Limb (tissue), 2 donors: Measurements from ENCODE around the gene TMEM231.
"Not testable (repeated sequence)": the region's sequence is repeated elsewhere in the genome, so short reads cannot be mapped to it uniquely, and the experiment has no call there.

Source experiments
- DNase-seq, 2 donors: peaks; one replicate each; pipeline ENCODE4 v3.0.0-alpha.2; 2016; ENCODE audit errors: extremely low spot score in 2 of 2

Gene TMEM231, protein sequence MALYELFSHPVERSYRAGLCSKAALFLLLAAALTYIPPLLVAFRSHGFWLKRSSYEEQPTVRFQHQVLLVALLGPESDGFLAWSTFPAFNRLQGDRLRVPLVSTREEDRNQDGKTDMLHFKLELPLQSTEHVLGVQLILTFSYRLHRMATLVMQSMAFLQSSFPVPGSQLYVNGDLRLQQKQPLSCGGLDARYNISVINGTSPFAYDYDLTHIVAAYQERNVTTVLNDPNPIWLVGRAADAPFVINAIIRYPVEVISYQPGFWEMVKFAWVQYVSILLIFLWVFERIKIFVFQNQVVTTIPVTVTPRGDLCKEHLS

DNA sequence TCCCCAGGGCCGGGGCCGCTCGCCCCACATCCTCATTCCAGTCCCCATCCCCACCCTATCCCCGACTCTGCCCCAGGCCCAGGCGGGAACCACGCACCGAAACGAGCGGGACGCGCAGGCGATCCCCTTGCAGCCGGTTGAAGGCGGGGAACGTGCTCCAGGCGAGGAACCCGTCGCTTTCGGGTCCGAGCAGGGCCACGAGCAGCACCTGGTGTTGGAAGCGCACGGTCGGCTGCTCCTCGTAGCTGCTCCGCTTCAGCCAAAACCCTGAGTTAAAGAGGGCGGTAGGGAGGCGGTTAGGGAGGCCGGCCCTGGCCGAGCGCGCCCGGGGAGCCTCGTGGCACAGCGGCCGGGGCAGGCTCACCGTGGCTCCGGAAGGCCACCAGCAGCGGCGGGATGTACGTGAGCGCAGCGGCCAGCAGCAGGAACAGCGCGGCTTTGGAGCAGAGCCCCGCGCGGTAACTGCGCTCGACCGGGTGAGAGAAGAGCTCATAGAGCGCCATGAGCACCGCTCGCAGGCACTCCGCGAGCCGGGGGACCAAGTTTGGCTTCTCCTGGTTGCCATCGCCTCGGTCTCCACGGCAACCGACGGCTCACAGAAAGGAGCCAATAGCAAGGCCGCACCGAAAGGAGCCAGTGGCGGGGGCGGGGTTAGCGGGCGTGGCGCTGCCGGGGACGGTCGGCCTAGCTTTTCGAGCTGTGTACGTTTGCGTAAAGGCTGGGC is at the start of gene TMEM231:
TSS of gene TMEM231 (minus strand) at position 546 of the 724 bp plus-strand sequence. CDS start at position 503, 43 bp downstream.
- peak; percentile 96 to 97 for DNase-seq

DNA sequence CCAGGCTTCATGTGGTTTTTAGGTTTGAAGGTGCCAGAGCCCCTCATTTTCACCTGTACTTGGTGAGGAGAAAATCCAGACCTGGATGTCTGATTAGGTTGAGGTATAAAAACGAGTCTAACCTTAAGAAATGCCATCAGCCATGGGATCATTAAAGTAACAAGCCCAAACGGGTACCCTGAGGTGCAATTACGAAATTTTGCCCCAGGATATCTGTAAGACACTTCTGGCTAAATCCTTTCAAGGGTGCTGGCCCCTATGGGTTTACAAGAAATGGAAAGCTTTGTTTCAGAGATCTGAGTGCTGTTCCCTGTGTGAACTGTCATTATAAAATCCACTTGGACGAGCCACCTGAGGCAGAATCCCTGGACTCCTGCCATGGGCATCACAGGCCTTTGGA is 47.2 kb upstream of the TMEM231 start:
- no peak for DNase-seq

DNA sequence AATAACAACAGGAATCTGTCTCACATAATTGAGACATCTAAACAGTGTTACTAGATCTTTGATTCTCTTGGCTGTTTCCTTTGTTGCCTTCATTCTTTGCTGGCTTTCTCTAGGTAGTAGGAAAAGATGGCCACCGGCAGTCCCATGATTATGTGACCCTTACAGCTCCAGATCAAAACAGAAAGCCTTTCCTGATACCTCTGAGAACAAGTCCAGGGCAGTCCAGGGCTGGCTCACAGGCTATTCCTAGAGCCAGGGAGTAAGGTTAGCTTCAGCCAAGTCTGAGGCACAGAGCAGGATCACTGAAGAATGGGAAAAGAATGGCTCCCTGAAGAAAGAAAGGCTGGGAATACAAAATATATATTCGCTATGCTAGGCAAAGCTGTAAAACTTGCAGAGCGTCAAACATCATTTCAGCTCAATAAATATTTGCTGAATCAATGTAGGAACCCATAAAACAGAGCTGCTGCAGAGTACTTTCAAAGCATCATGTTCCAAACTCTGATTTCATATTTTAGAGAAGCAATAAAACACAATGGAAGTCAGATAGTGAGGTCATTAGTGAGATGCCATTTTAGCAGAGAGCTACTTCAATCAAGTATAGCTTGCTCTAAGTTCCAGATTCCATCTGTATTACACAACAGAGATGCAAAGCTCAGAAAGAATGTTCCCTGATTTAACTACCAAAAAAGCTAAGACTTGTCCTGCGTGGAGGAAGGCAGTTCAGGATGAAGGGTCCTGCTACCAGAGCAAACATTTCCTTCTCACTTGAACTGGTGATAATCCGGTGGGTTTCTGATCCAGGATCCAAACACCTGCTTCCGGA is 43.6 kb upstream of the TMEM231 start:
- no peak for DNase-seq

DNA sequence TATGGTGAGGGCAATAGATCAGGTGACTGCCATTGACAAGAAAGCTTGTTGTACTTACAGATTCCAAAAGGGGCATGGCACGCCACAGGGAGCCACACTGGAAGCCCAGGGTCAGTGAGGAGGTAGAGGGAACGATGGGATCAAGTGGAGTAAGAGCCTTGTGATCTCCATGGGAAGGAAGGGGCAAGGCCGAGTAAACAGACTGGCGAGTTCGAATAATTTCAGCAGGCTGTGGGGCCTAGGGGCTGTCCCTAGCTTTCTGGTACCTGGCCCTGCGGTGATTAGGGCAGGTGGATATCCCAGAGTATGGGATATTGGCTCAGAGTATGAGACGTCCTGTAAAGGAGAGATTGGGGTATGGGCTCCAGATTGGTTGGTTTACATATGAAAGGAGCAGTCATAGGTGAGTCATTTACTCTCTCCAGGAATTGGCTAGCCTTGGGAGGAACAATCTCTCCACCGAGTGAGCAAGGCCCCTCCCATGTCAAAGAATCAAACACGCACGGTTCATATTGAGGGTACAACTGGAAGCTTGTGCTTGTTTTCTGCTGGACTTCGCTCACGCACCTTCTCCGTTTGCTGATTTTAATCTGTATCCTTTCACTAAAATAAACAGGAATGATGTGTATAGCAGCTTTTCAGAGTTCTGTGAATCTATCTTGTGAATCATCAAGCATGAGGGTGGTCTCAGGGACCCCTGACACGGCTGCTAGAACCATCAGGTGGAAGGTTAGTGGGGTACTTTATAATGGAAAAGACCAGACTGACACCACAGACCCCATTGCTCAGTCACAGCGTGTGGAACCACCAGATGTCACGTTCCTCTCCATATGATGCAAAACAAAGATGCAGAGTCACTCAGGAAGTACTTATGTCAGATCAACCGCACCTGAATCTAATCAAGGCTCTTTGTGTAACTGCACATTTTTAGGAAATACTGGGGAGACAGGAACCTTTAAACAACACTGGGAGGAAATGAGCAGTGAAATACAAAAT is 38.1 kb upstream of the TMEM231 start:
- no peak for DNase-seq

DNA sequence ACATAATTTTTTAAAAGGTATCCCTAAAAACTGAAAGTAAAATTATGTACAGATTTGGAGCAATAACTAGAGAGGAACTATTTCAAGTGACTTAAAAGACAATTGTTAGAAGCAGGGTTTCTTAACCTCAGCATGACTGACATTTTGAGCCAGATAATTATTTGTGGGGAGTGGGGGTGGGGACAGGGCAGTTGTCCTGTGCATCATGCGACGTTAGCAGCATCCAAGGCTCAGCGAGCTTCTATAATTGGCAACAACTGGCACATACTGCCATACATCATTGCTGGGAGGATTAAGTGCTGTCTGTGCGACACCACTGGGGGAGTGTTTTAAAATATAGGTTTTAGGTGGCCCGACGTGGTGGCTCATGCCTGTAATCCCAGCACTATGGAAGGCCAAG is 37.3 kb upstream of the TMEM231 start:
- no peak for DNase-seq

DNA sequence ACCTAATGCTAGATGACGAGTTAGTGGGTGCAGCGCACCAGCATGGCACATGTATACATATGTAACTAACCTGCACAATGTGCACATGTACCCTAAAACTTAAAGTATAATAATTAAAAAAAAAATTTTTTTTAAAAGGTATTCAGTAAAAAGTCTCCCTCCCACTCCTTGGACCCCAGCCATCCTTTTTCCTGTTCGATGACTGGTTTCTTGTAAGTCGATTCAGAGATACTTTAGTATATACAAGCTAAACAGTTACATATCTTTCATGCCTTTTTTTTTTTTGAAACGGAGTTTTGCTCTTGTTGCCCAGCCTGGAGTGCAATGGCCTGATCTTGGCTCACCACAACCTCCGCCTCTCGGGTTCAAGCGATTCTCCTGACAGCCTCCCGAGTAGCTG is 35.9 kb upstream of the TMEM231 start:
- DNase-seq: not testable (repeated sequence)

DNA sequence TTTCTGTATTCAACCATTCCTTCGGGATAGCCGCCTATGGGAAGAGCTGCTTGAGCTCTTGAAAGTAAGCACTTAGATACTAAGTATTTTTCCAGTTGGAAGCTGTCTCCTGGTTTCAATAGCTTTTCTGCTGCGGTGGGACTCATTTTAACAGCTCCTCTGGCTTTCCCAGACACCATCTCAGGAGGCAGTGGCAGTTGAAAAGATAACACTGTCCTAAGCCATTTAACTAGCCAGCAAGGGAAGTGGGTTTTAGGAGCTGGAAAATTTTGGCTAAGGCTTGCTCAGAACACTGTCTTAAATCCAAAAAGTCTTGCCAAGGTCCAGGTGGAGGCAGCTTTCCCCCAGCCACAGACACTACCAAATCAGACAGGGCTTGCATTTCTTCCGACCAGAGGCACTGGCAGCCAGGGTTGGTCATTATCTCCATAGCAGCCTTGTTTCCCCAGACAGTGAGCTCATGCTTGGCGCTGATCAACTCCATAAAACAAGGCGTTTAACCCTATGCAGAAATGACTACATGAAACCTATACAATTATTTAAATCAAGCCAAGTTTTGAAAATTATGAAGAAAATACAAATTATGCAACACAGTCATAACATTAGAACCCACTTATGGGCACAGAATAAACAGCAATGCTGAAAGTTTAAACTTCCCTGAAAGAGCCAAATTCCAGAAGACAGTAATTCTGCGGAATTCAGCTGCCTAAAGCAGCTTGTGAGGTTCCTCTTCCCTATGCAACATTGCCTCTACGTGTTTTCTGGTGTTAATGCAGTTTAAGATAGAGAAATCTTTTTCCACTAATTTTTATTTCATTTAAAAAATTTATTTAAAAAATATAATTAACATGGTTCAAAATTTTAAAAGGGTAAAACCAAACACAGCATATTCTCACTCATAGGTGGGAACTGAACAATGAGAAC is 35.1 kb upstream of the TMEM231 start:
- peak; percentile 82 to 94 for DNase-seq

DNA sequence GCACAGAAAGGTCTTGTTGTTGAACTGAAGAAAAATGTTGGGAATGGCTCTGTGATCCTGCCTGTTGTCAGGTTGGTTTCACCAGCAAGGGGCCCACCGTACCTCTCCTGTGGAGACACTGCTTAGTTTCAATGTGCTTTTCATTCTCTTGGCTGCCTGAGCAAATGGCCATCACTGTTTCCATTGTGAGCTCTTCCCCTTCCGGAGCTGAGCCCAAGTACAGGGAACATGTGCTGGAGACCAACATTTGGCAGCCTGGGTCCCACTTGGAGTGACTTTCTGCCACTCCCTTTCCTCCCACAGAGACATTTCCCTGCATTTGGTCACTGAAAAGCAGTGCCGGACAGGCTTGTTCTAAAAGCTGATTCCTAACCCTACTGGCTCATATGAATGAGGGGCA is 33.3 kb upstream of the TMEM231 start:
- peak in 1 of 2 donors; percentile 57 for DNase-seq

DNA sequence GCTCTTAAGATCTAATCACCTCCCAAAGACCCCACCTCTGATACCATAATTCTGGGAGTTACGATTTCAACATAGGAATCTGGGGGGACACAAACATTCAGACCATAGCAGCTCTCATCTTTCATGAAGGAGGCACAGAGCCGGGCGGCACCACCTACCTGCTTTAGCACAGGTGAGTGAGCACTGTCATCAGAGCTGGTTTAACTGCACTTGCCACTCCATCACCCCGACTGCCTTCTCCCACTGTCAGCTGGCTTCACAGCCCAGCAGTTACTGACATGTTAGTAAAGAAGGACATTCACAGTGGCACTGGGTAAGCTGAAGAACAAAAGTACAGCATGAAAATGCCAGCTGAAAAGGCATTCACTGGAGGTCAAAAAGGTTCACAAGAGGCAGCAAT is 32.7 kb upstream of the TMEM231 start:
- DNase-seq: no peak

DNA sequence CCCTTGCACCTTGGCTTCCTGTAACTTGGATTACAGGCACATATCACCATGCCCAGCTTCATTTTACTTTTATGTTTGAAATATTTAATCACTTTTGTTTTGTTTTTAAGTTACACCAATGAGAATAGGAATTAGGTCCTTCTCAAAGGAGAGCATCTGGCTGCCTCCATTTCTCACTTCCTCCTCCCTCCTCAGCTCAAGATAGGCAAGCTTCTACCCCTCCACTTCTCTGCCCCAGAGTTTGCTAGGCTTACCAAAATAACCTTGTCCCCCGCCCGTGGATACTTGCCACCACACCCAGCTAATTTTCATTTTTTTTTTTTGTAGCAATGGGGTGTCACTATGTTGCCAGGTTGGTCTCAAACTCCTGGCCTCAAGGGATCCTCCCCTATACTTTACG is 28.1 kb upstream of the TMEM231 start:
- DNase-seq: no peak

DNA sequence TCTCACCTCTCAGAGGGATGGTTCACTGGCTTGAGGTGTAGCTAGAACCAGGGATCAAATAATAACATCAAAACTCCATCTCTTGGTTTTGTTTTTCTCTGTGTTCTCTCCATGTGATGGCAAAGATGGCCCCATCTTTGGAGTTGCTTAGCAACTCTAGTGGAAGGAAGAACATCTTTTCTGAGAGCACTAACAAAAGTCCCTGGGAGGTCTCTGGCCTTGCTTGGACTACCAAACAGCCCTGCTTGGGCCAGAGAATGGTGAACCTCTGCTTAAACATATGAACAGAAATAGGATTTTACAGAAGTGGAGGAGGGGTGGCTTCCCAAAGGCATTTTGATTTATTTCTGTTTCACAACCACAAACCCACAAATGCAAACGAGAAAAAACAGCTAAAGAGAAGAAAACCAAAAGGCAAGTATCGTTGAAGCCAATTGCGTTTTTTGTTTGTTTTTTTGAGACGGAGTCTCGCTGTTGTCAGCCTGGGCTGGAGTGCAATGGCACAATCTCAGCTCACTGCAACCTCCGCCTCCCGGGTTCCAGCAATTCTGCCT is 23.3 kb upstream of the TMEM231 start:
- no peak for DNase-seq

DNA sequence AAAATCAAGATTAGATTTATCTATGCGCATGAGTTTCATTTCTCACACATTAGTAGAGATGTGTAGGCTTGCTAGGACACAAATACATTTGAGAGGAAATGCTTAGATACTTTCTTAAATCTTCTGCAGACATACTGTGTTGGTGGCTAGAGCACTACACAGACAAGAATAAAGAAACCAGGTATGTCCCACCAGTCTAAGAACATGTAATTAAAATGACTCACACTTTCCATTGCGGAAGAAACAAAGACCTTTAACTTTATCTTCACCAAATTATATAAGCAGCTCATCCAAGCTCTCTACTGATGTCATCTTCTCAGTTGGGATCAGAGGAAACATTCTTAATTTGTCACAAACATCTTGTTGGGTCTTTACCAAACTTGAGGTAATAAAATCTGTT is 22.7 kb upstream of the TMEM231 start:
- DNase-seq: no peak

DNA sequence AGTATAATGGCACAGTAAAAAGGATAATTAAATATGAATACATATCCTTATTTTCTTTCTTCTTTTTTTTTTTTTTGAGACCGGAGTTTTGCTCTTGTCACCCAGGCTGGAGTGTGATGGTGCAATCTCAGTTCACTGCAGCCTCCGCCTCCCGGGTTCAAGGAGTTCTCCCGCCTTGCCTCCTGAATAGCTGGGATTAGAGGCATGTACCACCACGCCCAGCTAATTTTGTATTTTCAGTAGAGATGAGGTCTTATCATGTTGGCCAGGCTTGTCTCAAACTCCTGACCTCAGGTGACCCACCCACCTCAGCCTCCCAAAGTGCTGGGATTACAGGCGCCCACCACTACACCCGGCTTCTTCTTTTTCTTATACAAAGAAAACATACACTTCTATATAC is 22.2 kb upstream of the TMEM231 start:
- no peak for DNase-seq

DNA sequence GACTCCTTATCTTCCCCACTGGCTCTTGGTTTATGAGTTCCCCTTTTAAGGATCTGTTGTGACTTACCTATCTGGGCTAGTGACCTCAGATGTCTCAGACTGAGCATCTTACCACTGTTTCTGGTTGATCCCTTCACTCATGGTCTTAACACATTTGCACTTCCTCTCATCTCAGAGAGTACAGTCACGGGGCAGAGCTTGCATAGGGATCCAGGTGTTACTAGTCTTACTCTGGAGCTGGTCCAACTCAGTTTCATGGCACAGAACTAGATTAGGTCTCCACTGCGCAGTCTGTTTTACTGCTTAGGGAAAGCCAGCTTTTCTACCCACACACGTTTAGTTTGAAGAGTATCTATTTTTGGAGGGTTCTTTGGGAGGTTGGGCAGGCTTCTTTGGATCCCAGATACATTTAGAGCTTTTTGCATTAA is 20.3 kb upstream of the TMEM231 start:
- no peak for DNase-seq

DNA sequence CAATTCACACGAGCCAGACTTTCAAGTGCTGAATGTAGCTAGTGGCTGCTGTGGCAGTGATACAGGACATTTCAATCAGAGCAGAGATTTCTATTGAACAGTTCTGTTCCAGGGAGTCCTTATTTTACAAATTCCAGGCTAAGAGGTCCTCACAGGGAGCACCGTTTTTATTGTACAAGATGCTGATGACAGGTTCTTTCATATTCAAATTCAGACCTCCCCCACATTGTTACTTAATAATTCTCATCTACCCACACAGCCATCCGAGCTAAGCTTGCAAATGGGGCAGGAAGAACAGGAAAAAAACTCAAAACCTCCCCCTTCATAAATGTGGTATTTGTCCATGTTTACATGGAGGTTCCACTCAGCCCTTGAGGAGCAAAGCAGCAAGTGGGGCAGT is 19.9 kb upstream of the TMEM231 start:
- DNase-seq: no peak

DNA sequence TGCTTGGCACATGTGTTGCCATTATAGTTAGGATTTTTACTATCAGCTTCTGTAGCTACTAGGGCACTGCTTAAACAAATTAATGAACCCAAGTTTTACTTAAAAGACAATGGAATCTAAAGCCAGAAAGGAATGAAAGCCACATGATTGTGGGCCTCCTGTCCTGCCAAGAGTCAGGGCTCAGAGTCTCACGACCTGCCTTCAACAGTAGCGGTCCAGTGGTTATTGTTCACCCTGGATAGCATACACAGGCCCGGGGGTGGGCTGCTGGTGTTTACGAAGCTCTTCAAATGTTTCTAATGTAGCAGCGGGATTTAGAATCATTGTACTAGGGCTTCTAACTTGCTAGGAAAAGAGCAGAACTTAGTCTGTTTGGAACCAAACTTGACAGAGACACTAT is 17.9 kb upstream of the TMEM231 start:
- no peak for DNase-seq

DNA sequence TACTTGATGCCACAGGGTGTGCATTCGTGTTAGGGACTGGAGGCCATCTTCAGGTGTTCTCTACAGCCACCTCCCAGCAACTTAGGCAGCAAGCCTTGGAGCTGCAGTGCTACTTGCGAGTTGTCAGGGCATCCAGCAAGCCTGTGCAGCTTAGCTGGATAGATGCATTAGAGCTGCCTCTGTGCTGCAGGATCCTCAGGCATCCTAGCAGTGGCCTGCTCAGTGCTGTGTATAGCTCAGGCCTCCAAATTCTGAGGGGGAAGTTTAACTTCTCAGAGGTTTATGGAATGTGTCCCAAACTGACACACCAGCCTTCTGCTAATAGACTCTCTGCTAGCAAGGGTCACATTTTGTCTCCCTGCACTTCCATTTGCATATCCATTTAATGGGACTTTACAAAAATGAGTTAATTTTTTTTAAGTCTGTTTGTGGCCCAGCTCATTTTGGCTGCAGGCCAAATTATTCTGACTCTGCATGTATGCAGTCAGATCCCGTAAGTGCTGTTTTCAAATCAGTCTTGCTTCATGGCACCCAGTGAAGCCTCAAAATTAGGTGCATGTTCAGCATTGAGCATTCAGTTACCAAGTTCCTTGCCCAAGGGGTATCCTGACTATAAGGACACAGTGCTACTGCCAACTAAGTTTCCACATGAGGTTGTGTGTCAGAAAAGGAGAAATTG is 17.0 kb upstream of the TMEM231 start:
- no peak for DNase-seq

DNA sequence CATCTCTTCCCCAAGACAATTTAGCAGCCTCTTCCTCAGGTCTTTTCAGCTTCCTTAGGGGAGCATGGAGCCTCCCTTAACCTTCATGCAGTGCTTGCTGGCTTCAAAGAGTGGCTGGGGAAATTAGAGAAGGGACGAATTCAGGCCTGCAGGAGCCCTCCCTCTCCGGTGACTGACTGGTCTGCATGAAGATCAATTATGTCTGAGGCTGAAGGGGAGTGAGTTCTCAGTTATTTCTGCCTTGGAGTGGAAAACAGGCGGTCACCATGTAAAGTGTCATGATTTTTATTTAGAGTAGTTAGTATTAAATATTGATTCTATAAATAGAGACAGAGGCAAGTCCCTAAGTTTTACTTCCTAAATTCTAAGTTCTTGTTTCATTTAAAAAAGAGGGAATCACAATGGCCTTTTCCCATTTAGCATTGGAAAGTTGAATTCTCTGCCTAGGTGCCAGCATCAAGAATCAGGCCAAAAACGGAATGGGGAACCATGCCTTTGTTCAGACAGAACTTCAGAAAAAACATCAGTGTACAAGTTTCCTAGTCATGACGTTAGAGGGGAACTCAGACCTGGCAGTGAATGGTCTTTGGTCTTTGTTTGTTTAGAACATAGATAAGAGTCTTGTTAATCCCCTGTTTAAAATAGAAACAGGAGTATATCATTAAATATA is 14.5 kb upstream of the TMEM231 start:
- no peak for DNase-seq
